IMR-90 (cell line): Measurements from ENCODE around the gene PAPPA. TPM values are rescaled to one million over a fixed set of nuclear protein-coding genes. Genes with fewer than 3 reads are reported as not detected.

Experiments used
- ATAC-seq: fragments of 200-7000 bp; cut with Tn5 transposase; 2 replicates; pipeline ENCODE4 v1.9.1; 2020; ENCODE audit warnings: low read depth, mild to moderate bottlenecking, moderate library complexity
- BruUV-seq: library from RNA; stranded (reverse); fragments of 400-500 nt; replicated peaks from 2 replicates; lab custom pipeline; 2021; lab: Mats Ljungman, UMichigan
- CTCF ChIA-PET: fragments of 300-600 bp; formaldehyde crosslinking; extraction: SDS; loops from one replicate; lab custom pipeline; 2021; ENCODE audit warnings: antibody characterized with exemption; lab: Yijun Ruan, JAX
- POLR2A ChIA-PET: fragments of 300-600 bp; sonication (Branson Sonifier 250); formaldehyde crosslinking; loops from one replicate; lab custom pipeline; 2022; ENCODE audit warnings: antibody characterized with exemption; ENCODE audit not compliant: unreplicated experiment; lab: Charles Lee
- DNase-seq: peaks from one replicate; pipeline ENCODE4 v3.0.0; 2013
- H2AFZ ChIP-seq: replicated peaks from 2 replicates; pipeline ENCODE3; 2013; ENCODE audit warnings: low read length, mild to moderate bottlenecking; ENCODE audit not compliant: poor library complexity
- H2AK5ac ChIP-seq: 2 replicates; pipeline ENCODE4 v1.6.1; 2013; ENCODE audit warnings: low read depth, low read length, inconsistent platforms
- H2AK9ac ChIP-seq: replicated peaks from 2 replicates; pipeline ENCODE3; 2013; ENCODE audit warnings: mild to moderate bottlenecking, low read depth, low read length, moderate library complexity; ENCODE audit not compliant: poor library complexity
- H2BK120ac ChIP-seq: 2 replicates; pipeline ENCODE4 v1.6.1; 2013; ENCODE audit warnings: low read depth, low read length, inconsistent platforms
- H2BK15ac ChIP-seq: 3 replicates; pipeline ENCODE4 v1.6.1; 2013; ENCODE audit warnings: low read depth, low read length, inconsistent platforms
- H2BK20ac ChIP-seq: 2 replicates; pipeline ENCODE4 v1.6.1; 2013; ENCODE audit warnings: low read depth, mild to moderate bottlenecking, inconsistent platforms, low read length, moderate library complexity
- H2BK5ac ChIP-seq: 2 replicates; pipeline ENCODE4 v1.6.1; 2013; ENCODE audit warnings: mild to moderate bottlenecking, low read depth, low read length, inconsistent platforms; ENCODE audit not compliant: poor library complexity, severe bottlenecking
- H3K14ac ChIP-seq: replicated peaks from 2 replicates; pipeline ENCODE4 v1.6.1; 2013; ENCODE audit warnings: low read depth, low read length, inconsistent platforms
- H3K18ac ChIP-seq: 2 replicates; pipeline ENCODE4 v1.6.1; 2013; ENCODE audit warnings: low read depth, low read length, control low read depth
- H3K23ac ChIP-seq: 2 replicates; pipeline ENCODE4 v1.6.1; 2013; ENCODE audit warnings: low read depth, low read length, inconsistent platforms
- H3K27ac ChIP-seq: 2 replicates; pipeline ENCODE4 v1.5.1; 2013; ENCODE audit warnings: mild to moderate bottlenecking, control low read depth, low read length; ENCODE audit not compliant: insufficient read depth
- H3K27me3 ChIP-seq: 2 replicates; pipeline ENCODE4 v1.6.1; 2013; ENCODE audit warnings: low read length; ENCODE audit not compliant: control insufficient read depth, insufficient read depth
- H3K36me3 ChIP-seq: 2 replicates; pipeline ENCODE4 v1.6.1; 2013; ENCODE audit warnings: low read length, mixed read lengths; ENCODE audit not compliant: control insufficient read depth, insufficient read depth
- H3K4ac ChIP-seq: 2 replicates; pipeline ENCODE4 v1.6.1; 2013; ENCODE audit warnings: low read depth, low read length, inconsistent platforms
- H3K4me1 ChIP-seq: 2 replicates; pipeline ENCODE4 v1.6.1; 2013; ENCODE audit warnings: low read length, mixed read lengths; ENCODE audit not compliant: control insufficient read depth, insufficient read depth
- H3K4me2 ChIP-seq: 2 replicates; pipeline ENCODE4 v1.6.1; 2013; ENCODE audit warnings: low read depth, mild to moderate bottlenecking, control low read depth, low read length, moderate library complexity
- H3K4me3 ChIP-seq: 2 replicates; pipeline ENCODE4 v1.5.1; 2013; ENCODE audit warnings: low read depth, mild to moderate bottlenecking, control low read depth, low read length, moderate library complexity; ENCODE audit not compliant: insufficient read depth
- H3K56ac ChIP-seq: 2 replicates; pipeline ENCODE4 v1.6.1; 2013; ENCODE audit warnings: low read length, inconsistent platforms; ENCODE audit not compliant: insufficient read depth; ENCODE audit errors: extremely low read depth
- H3K79me1 ChIP-seq, 2 experiments: 2 replicates each; pipeline ENCODE4 v1.6.1; 2013; ENCODE audit warnings: low read length in 2 of 2, inconsistent platforms in 1 of 2, low read depth in 1 of 2
- H3K9ac ChIP-seq: 2 replicates; pipeline ENCODE4 v1.6.1; 2013; ENCODE audit warnings: low read depth, low read length, control low read depth
- H3K9me1 ChIP-seq: 2 replicates; pipeline ENCODE4 v1.6.1; 2013; ENCODE audit warnings: low read length, inconsistent platforms; ENCODE audit not compliant: insufficient read depth
- H3K9me3 ChIP-seq: 2 replicates; pipeline ENCODE4 v1.6.1; 2013; ENCODE audit warnings: low read length; ENCODE audit not compliant: control insufficient read depth, insufficient read depth
- H4K20me1 ChIP-seq: 2 replicates; pipeline ENCODE4 v1.6.1; 2013; ENCODE audit warnings: low read length, inconsistent platforms; ENCODE audit not compliant: insufficient read depth
- H4K5ac ChIP-seq: 2 replicates; pipeline ENCODE4 v1.6.1; 2013; ENCODE audit warnings: mild to moderate bottlenecking, low read depth, low read length, control low read depth
- H4K8ac ChIP-seq, 2 experiments: 2 replicates each; pipeline ENCODE4 v1.6.1; 2013; ENCODE audit warnings: low read depth in 2 of 2, low read length in 2 of 2, control low read depth in 1 of 2, inconsistent platforms in 1 of 2
- H4K91ac ChIP-seq: 2 replicates; pipeline ENCODE4 v1.6.1; 2013; ENCODE audit warnings: low read depth, low read length, inconsistent platforms; ENCODE audit not compliant: insufficient read depth
- BHLHE40 ChIP-seq: fragments of 150-350 bp; IDR thresholded peaks from 2 replicates; pipeline ENCODE4 v1.6.1; 2016; ENCODE audit warnings: mild to moderate bottlenecking, low read depth, low read length
- CEBPB ChIP-seq: IDR thresholded peaks from 2 replicates; pipeline ENCODE4 v1.6.1; 2012; ENCODE audit warnings: low read depth, low read length, improper control_type of control experiment
- CHD1 ChIP-seq: IDR thresholded peaks from 2 replicates; pipeline ENCODE4 v1.6.1; 2012; ENCODE audit warnings: low read depth, low read length, improper control_type of control experiment
- ELK1 ChIP-seq: fragments of 150-350 bp; IDR thresholded peaks from 2 replicates; pipeline ENCODE4 v1.6.1; 2016; ENCODE audit warnings: low read depth, mild to moderate bottlenecking, low read length, moderate library complexity, borderline replicate concordance
- FOS ChIP-seq: fragments of 150-350 bp; IDR thresholded peaks from 2 replicates; pipeline ENCODE4 v1.6.1; 2016; ENCODE audit warnings: low read depth, low read length
- MAFK ChIP-seq: IDR thresholded peaks from 2 replicates; pipeline ENCODE4 v1.6.1; 2012; ENCODE audit warnings: low read depth, low read length, improper control_type of control experiment
- MAZ ChIP-seq: IDR thresholded peaks from 2 replicates; pipeline ENCODE4 v1.6.1; 2012; ENCODE audit warnings: low read depth, mild to moderate bottlenecking, low read length, improper control_type of control experiment, moderate library complexity, borderline replicate concordance
- MXI1 ChIP-seq: IDR thresholded peaks from 2 replicates; pipeline ENCODE4 v1.6.1; 2012; ENCODE audit warnings: low read depth, mild to moderate bottlenecking, low read length, moderate library complexity, borderline replicate concordance
- NFE2L2 ChIP-seq: fragments of 150-350 bp; IDR thresholded peaks from 2 replicates; pipeline ENCODE4 v1.6.1; 2016; ENCODE audit warnings: low read depth, mild to moderate bottlenecking, low read length
- POLR2A ChIP-seq: IDR thresholded peaks from 2 replicates; pipeline ENCODE4 v1.6.1; 2012; ENCODE audit warnings: mild to moderate bottlenecking, low read depth, low read length
- RCOR1 ChIP-seq: IDR thresholded peaks from 2 replicates; pipeline ENCODE4 v1.6.1; 2012; ENCODE audit warnings: mild to moderate bottlenecking, low read length, improper control_type of control experiment; ENCODE audit not compliant: insufficient replicate concordance
- RFX5 ChIP-seq: IDR thresholded peaks from 2 replicates; pipeline ENCODE4 v1.8.0; 2012; ENCODE audit warnings: low read depth, mild to moderate bottlenecking, low read length, moderate library complexity
- SMC3 ChIP-seq: fragments of 150-350 bp; IDR thresholded peaks from 2 replicates; pipeline ENCODE4 v1.6.1; 2016; ENCODE audit warnings: low read depth, mild to moderate bottlenecking, antibody characterized with exemption, low read length, moderate library complexity
- WGBS, 2 experiments: methylation state at CpG; one replicate each; pipeline versions ENCODE4 v1.1.5 to v1.1.7; 2013; ENCODE audit warnings: missing lambda C conversion rate in 2 of 2; ENCODE audit not compliant: insufficient read length in 1 of 2; ENCODE audit errors: extremely low coverage in 2 of 2; 5-methylcytosine and 5-hydroxymethylcytosine counted together
- dilution Hi-C: fragments of 300-500 bp; cut with HindIII; formaldehyde crosslinking; loops from one replicate; pipeline ENCODE4 v1.14.3; 2018; ENCODE audit warnings: low sequenced_read_pairs; ENCODE audit not compliant: unreplicated experiment
- in situ Hi-C: fragments of 300-500 bp; cut with MboI; formaldehyde crosslinking; loops from 3 replicates; pipeline ENCODE4 v1.14.3; 2019; ENCODE audit warnings: low sequenced_read_pairs, inconsistent platforms, mixed read lengths
- intact Hi-C: fragments of 100-400 bp; cut with micrococcal nuclease; formaldehyde crosslinking; loops from 2 replicates; pipeline ENCODE4 v1.10.0; 2022
- polyA plus RNA-seq, 3 experiments: library from polyadenylated mRNA; depleted of rRNA; stranded (reverse); fragments of >200 nt; gene quantifications; 2 replicates each; pipeline ENCODE4 v1.2.3, GENCODE V29; 2012; ENCODE audit warnings: low replicate concordance in 1 of 3
- total RNA-seq: library from RNA; depleted of rRNA; stranded (reverse); fragments of >200 nt; gene quantifications from 2 replicates; pipeline ENCODE4 v1.2.3, GENCODE V29; 2012

Gene PAPPA
- total and polyA plus RNA-seq, 2 of the 4 experiments (the other 2 are of a cell fraction): 8.3 to 12.4 TPM

GRCh38 chr9:116196806-116197205, 43.2 kb downstream of the PAPPA start:
- Histone ChIP-seq H3K9ac (no peak overlapping the region), H3K27ac (no peak overlapping the region)
- POLR2A ChIA-PET: interaction anchor here (0.8 kb wide), 1 partner anchor 82 kb away, joined by 9 read pairs; no protein-coding TSS in a partner anchor

More at GRCh38 chr9:116196806-116197205, 43.2 kb downstream of the PAPPA start:
- Histone ChIP-seq H3K36me3 (peaks cover 29% of the 10 kb centered on the region), H3K56ac (no peak overlapping the region), H3K4me3 (no peak overlapping the region), H2BK15ac (no peak overlapping the region), H3K4me1 (peaks cover 6% of the 10 kb centered on the region), H3K4ac (no peak overlapping the region), H2BK20ac (no peak overlapping the region), H3K18ac (no peak overlapping the region), H4K91ac (no peak overlapping the region), H2AK9ac (no peak overlapping the region), H2BK5ac (no peak overlapping the region), H3K79me1 (peaks cover 15 to 50% of the 10 kb centered on the region in 2 experiments), H3K4me2 (no peak overlapping the region), H3K14ac (no peak overlapping the region), H4K20me1 (peaks cover 54% of the 10 kb centered on the region; the same call in 1 of the 2 replicates), H2BK120ac (no peak overlapping the region), H4K8ac (no peak overlapping the region), H3K23ac (no peak overlapping the region), H2AK5ac (no peak overlapping the region), H2AFZ (no peak overlapping the region), H3K9me3 (no peaks in the 10 kb centered on the region), H4K5ac (no peak overlapping the region), H3K27me3 (no peaks in the 10 kb centered on the region), H3K9me1 (peaks cover 9% of the 10 kb centered on the region; the same call in 1 of the 2 replicates)
- dilution Hi-C loops: no loop called here
- BruUV-seq: no TSS peak
- TF ChIP-seq CHD1 (no peak), FOS (no peak), RCOR1 (no peak), CEBPB (no peak), SMC3 (no peak), POLR2A (no peak), RFX5 (no peak), MAZ (no peak), NFE2L2 (no peak), MXI1 (no peak), BHLHE40 (no peak), ELK1 (no peak), MAFK (no peak)
- WGBS, 2 experiments: no CpG with 5 or more reads among the region's 2 CpGs
- CTCF ChIA-PET: no interaction called here
- in situ Hi-C loops: no loop called here
- intact Hi-C loops: no loop called here
- no peak for DNase-seq
- ATAC-seq: no peak
